Activated T-cell treated with anti-CD3 and anti-CD28 coated beads for 1 hour (primary cell): ENCODE measurements around the gene IFITM2.
"Not testable (repeated sequence)": the region's sequence is repeated elsewhere in the genome, so short reads cannot be mapped to it uniquely, and the experiment has no call there.

Source experiments
- DNase-seq: peaks from one replicate; pipeline ENCODE4 v3.0.0-alpha.2; 2020; ENCODE audit warnings: low read depth

Gene IFITM2

GRCh38 chr11:342328-342727 is 34.7 kb downstream of the IFITM2 start:
- DNase-seq: no peak

- DNase-seq: no peak
These were observed 37.4 kb downstream of the IFITM2 start for GRCh38 chr11:344836-345578.

- DNase-seq: no peak
These were observed 38.9 kb downstream of the IFITM2 start for GRCh38 chr11:346529-346928.

GRCh38 chr11:349270-349954 is 41.8 kb downstream of the IFITM2 start:
- DNase-seq: not testable (repeated sequence)

GRCh38 chr11:350033-350722 is 42.6 kb downstream of the IFITM2 start:
- DNase-seq: not testable (repeated sequence)

- no peak for DNase-seq
These were observed 43.2 kb downstream of the IFITM2 start for GRCh38 chr11:350723-351255.

- DNase-seq: no peak
These were observed 43.8 kb downstream of the IFITM2 start for GRCh38 chr11:351411-351810.

- DNase-seq: no peak
These were observed 44.9 kb downstream of the IFITM2 start for GRCh38 chr11:352456-353031.

- DNase-seq: no peak
These were observed 45.7 kb downstream of the IFITM2 start for GRCh38 chr11:353179-353873.

GRCh38 chr11:355581-356458 is 48.2 kb downstream of the IFITM2 start:
- DNase-seq: peak; percentile 84

- no peak for DNase-seq
These were observed 49.0 kb downstream of the IFITM2 start for GRCh38 chr11:356610-357009.

- DNase-seq: no peak
These were observed 50.0 kb downstream of the IFITM2 start for GRCh38 chr11:357582-357981.

- DNase-seq: no peak
These were observed 50.6 kb downstream of the IFITM2 start for GRCh38 chr11:358129-358800.
